SK-N-SH (cell line): Measurements from ENCODE around the gene ZNF648.

Experiments used
- CTCF ChIP-seq: fragments of 200-600 bp; sonication (generic); IDR thresholded peaks from 2 replicates; pipeline ENCODE4 v1.6.1; 2017; ENCODE audit warnings: antibody characterized with exemption, mild to moderate bottlenecking, moderate library complexity
- EZH2phosphoT487 ChIP-seq: fragments of 200-600 bp; sonication (generic); IDR thresholded peaks from 2 replicates; pipeline ENCODE4 v1.6.1; 2017; ENCODE audit warnings: low read depth, mixed run types, mild to moderate bottlenecking, antibody characterized with exemption, moderate library complexity, borderline replicate concordance
- FOXJ3 ChIP-seq: sonication (generic); formaldehyde crosslinking; IDR thresholded peaks from 2 replicates; pipeline ENCODE4 v1.5.1; 2020; ENCODE audit warnings: mild to moderate bottlenecking, missing genetic modification reagents
- GABPA ChIP-seq: IDR thresholded peaks from 2 replicates; pipeline ENCODE4 v1.4.0; 2012; ENCODE audit warnings: low read depth, mild to moderate bottlenecking
- RAD21 ChIP-seq: IDR thresholded peaks from 2 replicates; pipeline ENCODE4 v1.6.1; 2012; ENCODE audit warnings: mild to moderate bottlenecking, low read length
- TF ChIP-seq, protein P1 (sequence below): IDR thresholded peaks from 2 replicates; pipeline ENCODE4 v1.4.0; 2012; ENCODE audit warnings: low read depth, borderline replicate concordance

DNA sequence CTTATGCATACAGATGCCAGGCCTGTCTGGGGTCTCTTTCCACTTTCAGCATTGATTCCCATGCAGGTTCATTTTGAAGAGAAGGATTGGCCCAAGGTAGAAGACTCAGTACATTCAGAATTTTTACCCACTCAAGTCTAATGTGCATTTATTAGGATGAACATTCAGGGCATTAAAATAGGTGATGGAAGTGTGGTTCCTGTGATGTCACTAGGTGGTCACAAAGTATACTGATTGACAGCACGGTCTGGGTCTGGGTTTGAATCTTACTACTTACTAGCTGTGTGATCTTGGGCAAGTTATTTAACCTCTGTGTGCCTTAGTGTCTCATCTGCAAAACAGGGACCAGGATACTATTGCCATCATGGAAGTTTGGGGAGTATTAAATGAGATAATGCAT lies 711 bp upstream of the ZNF648 start:
- TF ChIP-seq EZH2phosphoT487 (no peak), GABPA (no peak), CTCF (no peak), FOXJ3 (CRISPR knock-in tag) (no peak), RAD21 (no peak)
- TF ChIP-seq, protein P1, sequence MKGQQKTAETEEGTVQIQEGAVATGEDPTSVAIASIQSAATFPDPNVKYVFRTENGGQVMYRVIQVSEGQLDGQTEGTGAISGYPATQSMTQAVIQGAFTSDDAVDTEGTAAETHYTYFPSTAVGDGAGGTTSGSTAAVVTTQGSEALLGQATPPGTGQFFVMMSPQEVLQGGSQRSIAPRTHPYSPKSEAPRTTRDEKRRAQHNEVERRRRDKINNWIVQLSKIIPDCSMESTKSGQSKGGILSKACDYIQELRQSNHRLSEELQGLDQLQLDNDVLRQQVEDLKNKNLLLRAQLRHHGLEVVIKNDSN = no peak
